ENCODE measurements around the gene NUMA1. TPM values are rescaled to one million over a fixed set of nuclear protein-coding genes. Genes with fewer than 3 reads are reported as not detected.

NUMA1 gene
- total and polyA plus RNA-seq, 2 of the 8 experiments (the other 6 are each of a cell fraction or from before 2014, with no cell fraction given) = 101 to 107 TPM

GRCh38 chr11:71955898-71956456 is 124.4 kb downstream of the NUMA1 start:
- H3K4me2 ChIP-seq (ENCODE audit: insufficient read depth in 1 of 2, low read depth in 2 of 2, low read length in 2 of 2) = no peak overlapping the region
- no peaks in the 10 kb centered on the region for H3K23me2 ChIP-seq (ENCODE audit: low read depth, low read length)
- no peak overlapping the region for H3K18ac ChIP-seq (ENCODE audit: extremely low read depth, low read length)
- no peak overlapping the region for H3K23ac ChIP-seq (ENCODE audit: insufficient read length)
- WGBS, 2 experiments (ENCODE audit: extremely low coverage in 1 of 2, insufficient coverage in 1 of 2, insufficient read length in 1 of 2, insufficient replicate concordance in 2 of 2, low coverage in 1 of 2, low lambda C conversion rate in 2 of 2, missing lambda C conversion rate in 1 of 2) = 61% methylated on average over 3 of the region's 3 CpGs; no CpG with 5 or more reads in 1 of the 2 experiments
- peaks cover 8 to 14% of the 10 kb centered on the region in 2 experiments for H4K20me1 ChIP-seq (replicated peaks in 1 of 2; ENCODE audit: control insufficient read depth in 1 of 2, insufficient read depth in 2 of 2, low read length in 2 of 2)
- H2AFZ ChIP-seq (ENCODE audit: low read length) = no peak overlapping the region
- no peak overlapping the region for H3K9ac ChIP-seq (replicated peaks in 1 of 4; ENCODE audit: extremely low read depth in 1 of 4, low read depth in 3 of 4, low read length in 3 of 4)
- H2BK15ac ChIP-seq (ENCODE audit: low read length) = no peak overlapping the region
- no peak overlapping the region for H3K4me3 ChIP-seq (ENCODE audit: extremely low read depth in 1 of 4, insufficient read depth in 2 of 4, low read depth in 3 of 4, low read length in 4 of 4)
- no peak overlapping the region for H4K91ac ChIP-seq (replicated peaks; ENCODE audit: insufficient read length, low read length)
- no peak overlapping the region for H3K56ac ChIP-seq (replicated peaks; ENCODE audit: insufficient read length, low read depth, low read length)
- H2BK120ac ChIP-seq (replicated peaks; ENCODE audit: low read depth, low read length) = no peak overlapping the region
- H3K79me2 ChIP-seq (ENCODE audit: control insufficient read depth in 1 of 2, insufficient read depth in 2 of 2, low read length in 2 of 2) = peaks cover 0 to 48% of the 10 kb centered on the region in 2 experiments; a peak in 2 of 4 replicates
- no peak overlapping the region for H2BK5ac ChIP-seq (ENCODE audit: low read depth, low read length)
- no peaks in the 10 kb centered on the region for H3K79me1 ChIP-seq (ENCODE audit: low read depth, low read length)
- no peak overlapping the region for H2BK20ac ChIP-seq (ENCODE audit: low read length)
- ChIA-PET CTCF (ENCODE audit: partially characterized antibody) (interaction anchor here (1.1 to 3.4 kb wide), 5 partner anchors 8 to 188 kb away, joined by 3 to 25 read pairs (median 4); partner anchors contain the start of genes RNF121 and XNDC1N), POLR2A (ENCODE audit: partially characterized antibody) (interaction anchor here (0.6 to 1.8 kb wide), 3 partner anchors 12 to 92 kb away, joined by 3 to 5 read pairs (median 3); partner anchors contain the start of genes RNF121 and XNDC1N)
- no peaks in the 10 kb centered on the region for H3K9me3 ChIP-seq (ENCODE audit: insufficient read depth in 2 of 2, low read depth in 1 of 2, low read length in 1 of 2)
- no peak overlapping the region for H2AK5ac ChIP-seq (ENCODE audit: low read depth, low read length)
- no peak overlapping the region for H4K5ac ChIP-seq (ENCODE audit: insufficient read length, low read depth, low read length)
- H3K14ac ChIP-seq (ENCODE audit: insufficient read length) = no peak overlapping the region
- no peaks in the 10 kb centered on the region for H3K27me3 ChIP-seq (replicated peaks in 1 of 4; ENCODE audit: control insufficient read depth in 3 of 4, extremely low read depth in 1 of 4, insufficient read depth in 3 of 4, low read length in 3 of 4)
- no peak overlapping the region for H3K4ac ChIP-seq (replicated peaks; ENCODE audit: insufficient read length, low read depth, low read length)
- H3K27ac ChIP-seq (ENCODE audit: low read depth, low read length) = no peak overlapping the region
- no peaks in the 10 kb centered on the region for H3K4me1 ChIP-seq (replicated peaks in 1 of 4; ENCODE audit: control insufficient read depth in 3 of 4, insufficient read depth in 4 of 4, low read length in 3 of 4)
- FAIRE-seq = no peak
- no peak for DNase-seq (ENCODE audit: low read depth in 1 of 2, low spot score in 2 of 2)
- H2BK12ac ChIP-seq (ENCODE audit: low read depth, low read length) = no peak overlapping the region
- H3K36me3 ChIP-seq (ENCODE audit: control insufficient read depth in 2 of 4, insufficient read depth in 4 of 4, low read length in 3 of 4) = peaks cover 0 to 12% (median 5%) of the 10 kb centered on the region in 4 experiments; a peak in 3 of 8 replicates
- H4K8ac ChIP-seq (ENCODE audit: extremely low read depth, insufficient read depth, low read length) = no peak overlapping the region
- TF ChIP-seq JUN (IDR thresholded peaks at IDR 0.05; ENCODE audit: low read depth, low read length) = no peak
- no peak for TF ChIP-seq EP300 (IDR thresholded peaks at IDR 0.05; ENCODE audit: borderline replicate concordance in 1 of 2, low read depth in 2 of 2, low read length in 2 of 2)
- TF ChIP-seq KDM1A (IDR thresholded peaks at IDR 0.05; ENCODE audit: borderline replicate concordance, low read length) = no peak
- no peak for TF ChIP-seq POU5F1 (IDR thresholded peaks at IDR 0.05; ENCODE audit: low read depth, low read length)
- no peak for TF ChIP-seq RAD21 (IDR thresholded peaks at IDR 0.05 in 1 of 2, conservative IDR thresholded peaks at IDR 0.05 in 1 of 2; ENCODE audit: low read depth in 2 of 2, low read length in 2 of 2)
- TF ChIP-seq CTBP2 (IDR thresholded peaks at IDR 0.05; ENCODE audit: borderline replicate concordance, insufficient read depth, insufficient read length, low read length) = no peak
- TF ChIP-seq YY1 (IDR thresholded peaks at IDR 0.05; ENCODE audit: low read depth, low read length) = no peak
- TF ChIP-seq BCL11A (IDR thresholded peaks at IDR 0.05; ENCODE audit: low read depth in 2 of 2, low read length in 2 of 2) = no peak
- TF ChIP-seq MAFK (IDR thresholded peaks at IDR 0.05; ENCODE audit: low read depth, low read length) = no peak
- TF ChIP-seq NANOG (IDR thresholded peaks at IDR 0.05; ENCODE audit: insufficient read depth, low read depth, low read length, poor library complexity, severe bottlenecking) = no peak
- TF ChIP-seq GABPA (IDR thresholded peaks at IDR 0.05; ENCODE audit: borderline replicate concordance, insufficient read depth, low read length) = no peak
- TF ChIP-seq SIRT6 (IDR thresholded peaks at IDR 0.05; ENCODE audit: low read length) = no peak
- TF ChIP-seq SP2 (IDR thresholded peaks at IDR 0.05; ENCODE audit: low read length) = no peak
